ENCODE results near the gene PKN3. TPM values are rescaled to one million over a fixed set of nuclear protein-coding genes. Genes with fewer than 3 reads are reported as not detected.

Gene PKN3
- total and polyA plus RNA-seq, 2 of the 13 experiments (the other 11 are each of a cell fraction or from before 2014, with no cell fraction given) = 10.5 to 13.2 TPM

- TF ChIP-seq BCLAF1 (IDR thresholded peaks at IDR 0.05) = no peak
- no peak for TF ChIP-seq NR2F1 (CRISPR knock-in tag; IDR thresholded peaks at IDR 0.05)
- TF ChIP-seq, protein P1, sequence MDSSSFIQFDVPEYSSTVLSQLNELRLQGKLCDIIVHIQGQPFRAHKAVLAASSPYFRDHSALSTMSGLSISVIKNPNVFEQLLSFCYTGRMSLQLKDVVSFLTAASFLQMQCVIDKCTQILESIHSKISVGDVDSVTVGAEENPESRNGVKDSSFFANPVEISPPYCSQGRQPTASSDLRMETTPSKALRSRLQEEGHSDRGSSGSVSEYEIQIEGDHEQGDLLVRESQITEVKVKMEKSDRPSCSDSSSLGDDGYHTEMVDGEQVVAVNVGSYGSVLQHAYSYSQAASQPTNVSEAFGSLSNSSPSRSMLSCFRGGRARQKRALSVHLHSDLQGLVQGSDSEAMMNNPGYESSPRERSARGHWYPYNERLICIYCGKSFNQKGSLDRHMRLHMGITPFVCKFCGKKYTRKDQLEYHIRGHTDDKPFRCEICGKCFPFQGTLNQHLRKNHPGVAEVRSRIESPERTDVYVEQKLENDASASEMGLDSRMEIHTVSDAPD (CRISPR knock-in tag; IDR thresholded peaks at IDR 0.05) = no peak
- no peak for TF ChIP-seq SP2 (CRISPR knock-in tag; IDR thresholded peaks at IDR 0.05)
- TF ChIP-seq YEATS4 (CRISPR knock-in tag; IDR thresholded peaks at IDR 0.05; ENCODE audit: borderline replicate concordance) = no peak
- TF ChIP-seq, protein P2, sequence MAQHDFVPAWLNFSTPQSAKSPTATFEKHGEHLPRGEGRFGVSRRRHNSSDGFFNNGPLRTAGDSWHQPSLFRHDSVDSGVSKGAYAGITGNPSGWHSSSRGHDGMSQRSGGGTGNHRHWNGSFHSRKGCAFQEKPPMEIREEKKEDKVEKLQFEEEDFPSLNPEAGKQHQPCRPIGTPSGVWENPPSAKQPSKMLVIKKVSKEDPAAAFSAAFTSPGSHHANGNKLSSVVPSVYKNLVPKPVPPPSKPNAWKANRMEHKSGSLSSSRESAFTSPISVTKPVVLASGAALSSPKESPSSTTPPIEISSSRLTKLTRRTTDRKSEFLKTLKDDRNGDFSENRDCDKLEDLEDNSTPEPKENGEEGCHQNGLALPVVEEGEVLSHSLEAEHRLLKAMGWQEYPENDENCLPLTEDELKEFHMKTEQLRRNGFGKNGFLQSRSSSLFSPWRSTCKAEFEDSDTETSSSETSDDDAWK (CRISPR knock-in tag; IDR thresholded peaks at IDR 0.05) = no peak
- TF ChIP-seq ZNF530 (CRISPR knock-in tag; IDR thresholded peaks at IDR 0.05; ENCODE audit: low read depth) = no peak
- TF ChIP-seq CAMTA2 (CRISPR knock-in tag; IDR thresholded peaks at IDR 0.05; ENCODE audit: borderline replicate concordance) = no peak
- TF ChIP-seq, protein P3, sequence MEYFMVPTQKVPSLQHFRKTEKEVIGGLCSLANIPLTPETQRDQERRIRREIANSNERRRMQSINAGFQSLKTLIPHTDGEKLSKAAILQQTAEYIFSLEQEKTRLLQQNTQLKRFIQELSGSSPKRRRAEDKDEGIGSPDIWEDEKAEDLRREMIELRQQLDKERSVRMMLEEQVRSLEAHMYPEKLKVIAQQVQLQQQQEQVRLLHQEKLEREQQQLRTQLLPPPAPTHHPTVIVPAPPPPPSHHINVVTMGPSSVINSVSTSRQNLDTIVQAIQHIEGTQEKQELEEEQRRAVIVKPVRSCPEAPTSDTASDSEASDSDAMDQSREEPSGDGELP (IDR thresholded peaks at IDR 0.05; ENCODE audit: borderline replicate concordance, low read depth) = no peak
- no peak for TF ChIP-seq ZNF407 (CRISPR knock-in tag; IDR thresholded peaks at IDR 0.05; ENCODE audit: not compliant biosample characterization)
- peak; percentile 14; the same call in 1 of the 2 replicates for TF ChIP-seq HNF4A (CRISPR knock-in tag; IDR thresholded peaks at IDR 0.05)
- no peak for TF ChIP-seq SRF (IDR thresholded peaks at IDR 0.05; ENCODE audit: low read depth, low read length)
- TF ChIP-seq MBD4 (IDR thresholded peaks at IDR 0.05; ENCODE audit: borderline replicate concordance, low read length) = no peak
Measured at GRCh38 chr9:128733256-128733655, 31.0 kb downstream of the PKN3 start (continued).
